GM12873 (cell line): ENCODE measurements around the gene RACGAP1.

Experiments
- CTCF ChIP-seq: IDR thresholded peaks from 2 replicates; pipeline ENCODE4 v1.5.1; 2012; ENCODE audit warnings: low read depth, mild to moderate bottlenecking, moderate library complexity, low read length, control low read depth; ENCODE audit not compliant: insufficient read depth; ENCODE audit errors: missing control alignments

The RACGAP1 gene

GRCh38 chr12:50019524-50019923 is 5.8 kb downstream of the RACGAP1 start:
- TF ChIP-seq CTCF: no peak

DNA sequence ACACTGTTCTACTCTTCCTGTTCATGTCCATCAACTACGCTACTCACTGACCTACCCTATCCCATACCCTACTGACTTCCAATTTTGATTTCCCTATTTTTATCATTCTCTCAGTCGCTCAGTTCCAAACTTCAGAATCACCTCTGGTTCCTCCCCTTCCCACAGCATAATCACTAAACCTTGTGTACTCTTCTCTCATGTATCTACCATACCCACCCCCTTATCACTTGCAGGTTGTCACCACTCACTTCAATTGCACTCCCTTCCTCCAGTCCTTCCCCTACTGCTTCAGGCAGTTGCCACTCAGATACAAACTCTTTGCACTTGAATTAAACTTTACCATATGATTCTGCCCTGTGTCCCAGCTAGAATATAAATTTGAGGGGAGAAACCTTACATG is 6.3 kb downstream of the RACGAP1 start:
- no peak for TF ChIP-seq CTCF

DNA sequence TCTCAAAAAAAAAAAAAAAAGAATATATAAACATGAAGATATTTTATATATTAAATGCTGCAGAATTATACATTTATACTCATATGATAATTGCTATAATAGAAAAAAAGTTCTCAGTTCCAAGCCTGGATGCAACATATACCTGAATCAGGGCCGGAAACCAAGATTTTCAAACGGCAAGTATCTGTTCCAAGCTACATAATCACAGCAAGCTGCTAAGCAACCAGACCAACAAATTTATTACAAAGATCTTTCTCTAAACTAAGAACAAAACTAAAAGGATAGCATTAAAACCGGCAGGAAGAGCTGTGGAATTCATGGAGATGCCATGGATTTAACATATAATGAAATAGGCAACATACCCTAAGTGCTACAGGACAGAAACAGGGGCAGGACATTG is 7.1 kb downstream of the RACGAP1 start:
- no peak for TF ChIP-seq CTCF

DNA sequence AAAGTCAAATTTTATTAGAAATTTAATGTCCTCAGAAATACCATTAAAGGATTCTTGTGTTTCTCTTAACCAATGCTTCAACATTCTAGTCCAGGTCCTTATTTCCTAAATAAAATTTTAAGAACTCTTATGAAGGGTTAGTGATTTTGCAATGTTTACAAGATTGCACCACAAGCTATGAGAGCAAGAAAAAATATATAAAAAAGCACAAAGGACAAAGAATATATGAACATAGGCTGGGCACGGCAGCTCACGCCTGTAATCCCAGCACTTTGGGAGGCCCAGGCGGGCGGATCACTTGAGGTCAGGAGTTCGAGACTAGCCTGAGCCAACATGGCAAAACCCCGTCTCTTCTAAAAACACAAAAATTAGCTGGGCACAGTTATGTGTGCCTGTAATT is 7.7 kb downstream of the RACGAP1 start:
- TF ChIP-seq CTCF: no peak

DNA sequence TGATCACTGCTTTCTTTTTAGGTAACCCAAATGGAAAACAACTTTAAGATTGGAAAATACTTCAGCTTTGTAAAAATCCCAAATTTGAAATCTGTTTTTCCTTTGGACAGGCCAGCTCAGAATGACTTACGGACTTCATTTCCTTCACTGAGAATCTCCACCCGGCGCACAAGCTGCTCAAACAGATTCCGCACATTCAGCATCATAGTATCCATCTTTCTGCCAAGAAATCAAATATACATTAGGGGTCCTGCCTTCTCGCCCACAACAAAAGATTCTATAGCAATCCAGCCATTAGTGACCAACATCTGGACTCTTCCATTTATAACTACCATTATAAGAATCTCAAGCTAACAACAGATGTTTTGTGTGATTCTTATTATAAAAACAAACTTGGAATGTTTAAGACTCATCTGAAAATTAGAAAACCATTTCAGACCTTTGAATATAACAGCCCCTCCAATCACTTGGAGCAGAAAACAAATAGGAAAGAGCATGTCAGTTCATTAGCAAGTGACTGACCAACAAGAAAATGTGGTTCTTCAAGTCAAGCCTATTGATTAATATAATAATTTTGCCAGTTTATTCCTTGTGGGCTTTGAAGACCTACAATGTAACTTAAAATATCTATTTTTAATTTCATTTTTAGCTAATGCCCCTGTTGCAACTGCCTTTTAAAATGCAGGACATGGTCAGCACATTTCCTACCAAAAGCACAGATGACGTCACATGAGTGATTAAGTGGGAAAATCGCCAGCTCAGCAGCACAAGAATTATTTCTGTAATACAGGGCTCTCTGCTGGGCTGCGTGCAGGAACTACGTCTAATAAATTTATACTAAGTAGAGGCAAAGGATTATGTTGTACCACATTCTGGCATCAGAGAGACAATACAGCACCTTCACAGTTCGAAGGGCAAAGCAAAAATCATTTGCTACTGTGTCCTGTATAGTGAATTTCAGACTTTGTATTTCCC is 8.5 kb downstream of the RACGAP1 start:
- no peak for TF ChIP-seq CTCF

DNA sequence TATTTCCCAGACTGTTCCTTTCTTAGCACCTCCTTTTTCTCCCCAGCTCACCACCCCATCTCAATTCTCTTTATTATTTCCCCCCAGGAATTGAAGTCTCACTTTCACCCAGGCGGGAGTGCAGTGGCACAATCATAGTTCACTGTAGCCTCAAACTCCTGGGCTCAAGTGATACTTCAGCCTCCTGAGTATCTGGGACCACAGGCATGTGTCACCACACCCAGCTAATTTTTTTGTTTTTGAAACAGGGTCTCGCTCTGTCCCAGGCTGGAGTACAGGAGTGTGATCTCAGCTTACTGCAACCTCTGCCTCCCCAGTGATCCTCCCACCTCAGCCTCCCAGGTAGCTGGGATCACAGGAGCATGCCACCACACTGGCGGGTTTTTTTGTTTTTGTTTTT is 11.0 kb downstream of the RACGAP1 start:
- no peak for TF ChIP-seq CTCF

GRCh38 chr12:50013361-50014147 is 11.7 kb downstream of the RACGAP1 start:
- no peak for TF ChIP-seq CTCF
